ENCODE data around the gene LCA5.

GRCh38 chr6:79436241-79436640 lies 101.0 kb downstream of the LCA5 start:
- no peak for TF ChIP-seq ELF4 (IDR thresholded peaks at IDR 0.05)
- no peak for TF ChIP-seq NFRKB (IDR thresholded peaks at IDR 0.05)
- TF ChIP-seq SUZ12 (IDR thresholded peaks at IDR 0.05), result no peak
- TF ChIP-seq TARDBP (IDR thresholded peaks at IDR 0.05), result no peak
